Pancreas (tissue), 10 donors: Measurements from ENCODE around the gene NDUFS7. TPM values are rescaled to one million over a fixed set of nuclear protein-coding genes. Genes with fewer than 3 reads are reported as not detected.

ENCODE experiments used
- ATAC-seq, 4 donors: fragments of 200-7000 bp; cut with Tn5 transposase; one replicate each; pipeline versions ENCODE4 v1.8.0 to v1.9.1; 2020; ENCODE audit warnings: mild to moderate bottlenecking in 4 of 4, moderate library complexity in 4 of 4
- DNase-seq, 6 donors: peaks; one replicate each; pipeline ENCODE4 v3.0.0-alpha.2; 2020
- FAIRE-seq: peaks from 2 replicates; lab custom pipeline; 2012; peaks lifted over from hg19 to GRCh38; lab: Jason Lieb, UNC
- H3K27ac ChIP-seq, 4 donors: fragments of 200-600 bp; sonication (generic); 1 replicate in 3 of 4; 2 replicates in 1 of 4; pipeline versions ENCODE4 v1.5.0 to v1.8.0; 2020
- H3K27me3 ChIP-seq, 4 donors: fragments of 200-600 bp; one replicate each; pipeline ENCODE4 v1.8.0; 2021
- H3K36me3 ChIP-seq, 3 donors: fragments of 200-600 bp; sonication (generic) in 1 of 3; one replicate each; pipeline versions ENCODE4 v1.5.0 to v1.8.0; 2020 to 2021
- H3K4me1 ChIP-seq, 3 donors: fragments of 200-600 bp; one replicate each; pipeline ENCODE4 v1.8.0; 2021
- H3K4me3 ChIP-seq, 4 donors: fragments of 200-600 bp; sonication (generic) in 2 of 4; one replicate each; pipeline versions ENCODE4 v1.5.0 to v1.8.0; 2020 to 2021
- H3K9me3 ChIP-seq, 4 donors: fragments of 200-600 bp; one replicate each; pipeline ENCODE4 v1.8.0; 2021
- CTCF ChIP-seq, 4 donors: fragments of 200-600 bp; sonication (generic) in 3 of 4; IDR thresholded peaks; one replicate each; pipeline versions ENCODE4 v1.5.0 to v1.8.0; 2021; ENCODE audit warnings: antibody characterized with exemption in 4 of 4
- WGBS, 2 donors: extraction: QIAGEN DNeasy Blood & Tissue Kit; methylation state at CpG; one replicate each; pipeline ENCODE4 v1.1.7; 2013; 5-methylcytosine and 5-hydroxymethylcytosine counted together
- intact Hi-C, 3 donors: fragments of 100-400 bp; cut with DNase I; formaldehyde crosslinking; loops; one replicate each; pipeline versions ENCODE4 v1.11.1 to v1.14.2; 2022
- polyA plus RNA-seq, 2 donors: library from polyadenylated mRNA; stranded (reverse); fragments of 200-250 nt; gene quantifications; one replicate each; pipeline ENCODE4 v1.2.3, GENCODE V29; 2013
- total RNA-seq, 6 donors: library from RNA; stranded (reverse); fragmentation: NEBNext Ultra II Directional in 4 of 6; extraction: Animal tissue kit (Norgen Biotek cat#: 25700) in 4 of 6; gene quantifications; one replicate each; pipeline versions ENCODE4 v1.2.1 to v1.2.4, GENCODE V29; 2021 to 2023
- donor health status: healthy with polysubstance abuse.
- donor health status: DM: no; HTN: no; CAD: no; lungs with moderate emphysema.
- donor health status: DM: no; HTN: no; CAD: no.
- donor health status: control.
- donor health status: control.
- donor health status: Bipolar disorder and iron deficiency.
- donor health status: DM: yes; HTN: yes; CAD: no.
- donor health status: DM: no; HTN: no; CAD: no.
- donor health status: DM: no; HTN: no; CAD: no.
- donor health status: DM: yes; HTN: yes; CAD: no.

Gene NDUFS7
- total and polyA plus RNA-seq, 8 donors, result 32.1 to 70.8 (median 46.5) TPM

GRCh38 chr19:1388637-1389026, 4.9 kb downstream of the NDUFS7 start:
- TF ChIP-seq CTCF (IDR thresholded peaks at IDR 0.05), result no peak
- no peak for ATAC-seq
- Histone ChIP-seq H3K27ac (no peak overlapping the region), H3K4me1 (peaks cover 6 to 19% (median 19%) of the 10 kb centered on the region in 3 donors), H3K4me3 (no peak overlapping the region), H3K27me3 (no peaks in the 10 kb centered on the region), H3K9me3 (no peaks in the 10 kb centered on the region), H3K36me3 (peaks cover 0 to 28% (median 10%) of the 10 kb centered on the region in 3 donors)
- intact Hi-C loops, result no loop called here
- WGBS, 2 donors, result 90 to 91% methylated on average over 17 of the region's 17 CpGs
- no peak for DNase-seq
- FAIRE-seq, result no peak

GRCh38 chr19:1389033-1389940, 5.6 kb downstream of the NDUFS7 start:
- WGBS, 2 donors, result 92% methylated on average over 39 of the region's 39 CpGs
- no peak for FAIRE-seq
- no peak for TF ChIP-seq CTCF (IDR thresholded peaks at IDR 0.05)
- no peak overlapping the region for H3K27ac ChIP-seq
- H3K36me3 ChIP-seq, result peaks cover 0 to 28% (median 10%) of the 10 kb centered on the region in 3 donors
- no peaks in the 10 kb centered on the region for H3K9me3 ChIP-seq
- peak in 1 of 6 donors; percentile 35 for DNase-seq
- H3K4me3 ChIP-seq, result no peak overlapping the region
- ATAC-seq, result no peak
- H3K27me3 ChIP-seq, result no peaks in the 10 kb centered on the region
- peaks cover 6 to 19% (median 19%) of the 10 kb centered on the region in 3 donors for H3K4me1 ChIP-seq
- intact Hi-C loops, result no loop called here

- no peaks in the 10 kb centered on the region for H3K27me3 ChIP-seq
- H3K4me3 ChIP-seq, result no peak overlapping the region
- no peak for FAIRE-seq
- ATAC-seq, result no peak
- H3K9me3 ChIP-seq, result no peaks in the 10 kb centered on the region
- no peak overlapping the region for H3K27ac ChIP-seq
- WGBS, 2 donors, result 92 to 95% methylated on average over 42 of the region's 42 CpGs
- intact Hi-C loops, result no loop called here
- TF ChIP-seq CTCF (IDR thresholded peaks at IDR 0.05), result no peak
- peaks cover 0 to 28% (median 10%) of the 10 kb centered on the region in 3 donors for H3K36me3 ChIP-seq
- DNase-seq, result peak in 2 of 6 donors; percentile 50 to 71
- H3K4me1 ChIP-seq, result peaks cover 12 to 21% (median 16%) of the 10 kb centered on the region in 3 donors
Measured at GRCh38 chr19:1390890-1391423, 7.2 kb downstream of the NDUFS7 start.

- no peak for TF ChIP-seq CTCF (IDR thresholded peaks at IDR 0.05)
- ATAC-seq, result no peak
- WGBS, 2 donors, result 95 to 97% methylated on average over 15 of the region's 15 CpGs
- no peaks in the 10 kb centered on the region for H3K9me3 ChIP-seq
- intact Hi-C loops, result no loop called here
- FAIRE-seq, result no peak
- H3K27me3 ChIP-seq, result no peaks in the 10 kb centered on the region
- H3K4me1 ChIP-seq, result peaks cover 12 to 19% (median 19%) of the 10 kb centered on the region in 3 donors
- peaks cover 0 to 28% (median 10%) of the 10 kb centered on the region in 3 donors for H3K36me3 ChIP-seq
- no peak overlapping the region for H3K27ac ChIP-seq
- no peak overlapping the region for H3K4me3 ChIP-seq
- no peak for DNase-seq
Measured at GRCh38 chr19:1392407-1392806, 8.7 kb downstream of the NDUFS7 start.
